Lung (tissue), 12 donors: Measurements from ENCODE around the gene IGFALS. TPM values are rescaled to one million over a fixed set of nuclear protein-coding genes. Genes with fewer than 3 reads are reported as not detected.

Source experiments
- ATAC-seq: fragments of 200-7000 bp; cut with Tn5 transposase; one replicate; pipeline ENCODE4 v1.9.1; 2020; ENCODE audit warnings: moderate number of reproducible peaks; ENCODE audit not compliant: insufficient read depth, low FRiP score
- DNase-seq, 3 donors: peaks; one replicate each; pipeline ENCODE4 v3.0.0-alpha.2; 2013 to 2017
- H3K27ac ChIP-seq, 2 donors: one replicate each; pipeline ENCODE4 v1.5.1; 2013; ENCODE audit warnings: mild to moderate bottlenecking in 2 of 2, moderate library complexity in 2 of 2, control low read depth in 1 of 2, inconsistent platforms in 1 of 2, low read depth in 1 of 2, low read length in 1 of 2
- H3K27me3 ChIP-seq, 3 donors: one replicate each; pipeline ENCODE4 v1.5.1; 2013; ENCODE audit warnings: low read length in 2 of 3; ENCODE audit not compliant: control insufficient read depth in 3 of 3, insufficient read depth in 3 of 3
- H3K36me3 ChIP-seq, 4 donors: one replicate each; pipeline ENCODE4 v1.5.1; 2013; ENCODE audit warnings: low read length in 4 of 4, mild to moderate bottlenecking in 1 of 4, moderate library complexity in 1 of 4; ENCODE audit not compliant: control insufficient read depth in 4 of 4, insufficient read depth in 4 of 4
- H3K4me1 ChIP-seq, 5 donors: one replicate each; pipeline ENCODE4 v1.5.1; 2013; ENCODE audit warnings: low read length in 5 of 5, mild to moderate bottlenecking in 2 of 5, moderate library complexity in 1 of 5; ENCODE audit not compliant: control insufficient read depth in 5 of 5, insufficient read depth in 5 of 5
- H3K4me3 ChIP-seq: one replicate; pipeline ENCODE4 v1.5.1; 2013; ENCODE audit warnings: mild to moderate bottlenecking, control low read depth, moderate library complexity
- H3K9ac ChIP-seq, 2 donors: one replicate each; pipeline ENCODE4 v1.5.1; 2013; ENCODE audit warnings: low read length in 2 of 2, control low read depth in 1 of 2; ENCODE audit not compliant: insufficient read depth in 1 of 2
- H3K9me3 ChIP-seq, 4 donors: one replicate each; pipeline ENCODE4 v1.5.1; 2013; ENCODE audit warnings: low read length in 3 of 4, mild to moderate bottlenecking in 1 of 4, moderate library complexity in 1 of 4; ENCODE audit not compliant: control insufficient read depth in 4 of 4, insufficient read depth in 3 of 4
- CTCF ChIP-seq: IDR thresholded peaks from 2 replicates; pipeline ENCODE4 v1.5.1; 2012; ENCODE audit warnings: mild to moderate bottlenecking; ENCODE audit errors: control extremely low read depth, extremely low read depth
- WGBS, 2 donors: extraction: QIAGEN DNeasy Blood & Tissue Kit; methylation state at CpG; one replicate each; pipeline ENCODE4 v1.1.7; 2013; 5-methylcytosine and 5-hydroxymethylcytosine counted together
- polyA plus RNA-seq, 2 donors: library from polyadenylated mRNA; stranded (reverse); fragments of 200-250 nt; gene quantifications; one replicate each; pipeline ENCODE4 v1.2.1, GENCODE V29; 2013
- total RNA-seq, 2 donors: library from RNA; depleted of rRNA in 1 of 2; stranded (reverse); fragments of >200 nt in 1 of 2; gene quantifications; one replicate each; pipeline ENCODE4 v1.2.1, GENCODE V29; 2014 to 2021
- donor health status: control.
- donor health status: control.
- donor health status: Bipolar disorder and iron deficiency.
- donor health status: healthy.
- donor health status: DM: yes; HTN: yes; CAD: no.

IGFALS gene
- total and polyA plus RNA-seq, 4 donors = 1.2 to 4.4 (median 1.5) TPM

DNA sequence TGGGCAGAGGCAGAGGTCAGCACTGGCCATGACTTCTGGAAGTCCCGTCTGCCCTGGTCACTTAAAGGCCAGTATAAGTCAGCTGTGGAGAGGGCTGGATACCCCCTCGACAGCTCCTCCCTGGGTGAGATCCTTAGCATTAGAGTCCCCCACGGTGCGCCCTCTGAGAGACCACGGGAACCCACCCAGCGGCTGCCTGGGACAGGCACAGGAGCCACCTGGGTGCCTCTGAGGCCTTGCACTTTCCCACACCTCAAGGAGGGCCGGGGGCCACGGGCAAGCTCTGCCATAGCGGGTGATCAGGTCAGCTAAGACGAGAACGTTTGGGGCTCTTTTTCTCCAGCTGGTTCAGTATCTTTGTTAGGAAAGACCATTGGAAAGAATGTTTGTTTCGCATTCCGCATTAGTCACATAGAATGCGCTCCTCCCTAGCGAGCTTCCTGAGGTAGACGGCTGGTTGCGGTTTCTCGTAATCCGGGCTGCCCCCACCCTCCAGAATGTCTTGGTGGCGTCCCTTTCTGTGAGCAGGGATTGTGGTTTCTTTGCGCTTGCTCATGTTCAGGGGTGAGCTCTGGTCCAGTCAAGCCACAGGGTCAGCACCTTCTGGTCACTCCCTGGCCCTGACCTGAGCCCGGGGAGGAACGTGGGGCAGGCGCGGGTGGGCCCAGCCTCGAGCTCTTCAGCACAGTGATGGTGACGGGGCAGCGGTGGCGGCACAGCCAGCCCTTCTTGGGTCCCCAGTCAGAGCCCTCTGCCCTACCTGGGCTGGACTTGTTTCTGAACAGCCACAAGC is 47.4 kb downstream of the IGFALS start:
- Histone ChIP-seq H3K36me3 (peaks cover 7 to 71% (median 17%) of the 10 kb centered on the region in 4 donors), H3K27ac (no peak overlapping the region), H3K4me3 (no peak overlapping the region), H3K9ac (no peak overlapping the region), H3K4me1 (no peaks in the 10 kb centered on the region), H3K27me3 (no peaks in the 10 kb centered on the region), H3K9me3 (no peaks in the 10 kb centered on the region)
- ATAC-seq = no peak
- DNase-seq = no peak
- TF ChIP-seq CTCF = no peak
- WGBS, 2 donors = 95% methylated on average over 29 of the region's 29 CpGs

- H3K9me3 ChIP-seq = no peaks in the 10 kb centered on the region
- H3K4me1 ChIP-seq = no peaks in the 10 kb centered on the region
- no peak overlapping the region for H3K27ac ChIP-seq
- TF ChIP-seq CTCF = no peak
- DNase-seq (no peak), ATAC-seq (no peak)
- 92 to 94% methylated on average over 25 of the region's 25 CpGs for WGBS, 2 donors
- no peak overlapping the region for H3K9ac ChIP-seq
- peaks cover 7 to 74% (median 18%) of the 10 kb centered on the region in 4 donors for H3K36me3 ChIP-seq
- H3K27me3 ChIP-seq = no peaks in the 10 kb centered on the region
- no peak overlapping the region for H3K4me3 ChIP-seq
These were observed 48.2 kb downstream of the IGFALS start for GRCh38 chr16:1745181-1745899.

DNA sequence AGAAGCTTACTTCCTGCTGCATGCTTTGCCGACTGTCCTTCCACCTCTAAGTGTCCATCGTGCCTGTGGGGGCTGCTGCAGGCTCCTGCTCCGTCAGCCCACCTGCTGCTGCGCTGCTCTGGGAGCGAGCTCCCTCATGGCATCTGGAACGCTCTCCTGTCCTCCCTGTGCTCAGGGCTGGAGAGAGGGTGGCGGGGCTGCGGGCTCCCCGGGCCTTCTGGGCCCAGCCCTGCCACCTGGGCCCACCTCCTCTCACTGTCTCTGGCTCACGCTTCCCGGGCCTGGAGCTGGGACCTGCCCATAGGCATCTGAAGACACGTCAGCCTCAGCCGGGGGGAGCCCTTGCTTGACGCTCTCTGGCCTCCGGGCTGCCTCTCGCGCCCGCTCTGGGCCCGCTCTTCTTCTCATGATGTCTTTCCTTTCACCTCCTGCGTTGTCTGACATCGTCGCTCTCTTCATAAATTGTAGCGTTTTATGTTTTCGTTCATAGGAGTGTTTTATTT is 49.1 kb downstream of the IGFALS start:
- Histone ChIP-seq H3K4me3 (no peak overlapping the region), H3K27ac (no peak overlapping the region), H3K9me3 (no peaks in the 10 kb centered on the region), H3K27me3 (no peaks in the 10 kb centered on the region), H3K4me1 (no peaks in the 10 kb centered on the region), H3K9ac (no peak overlapping the region), H3K36me3 (peaks cover 7 to 70% (median 15%) of the 10 kb centered on the region in 4 donors)
- no peak for TF ChIP-seq CTCF
- ATAC-seq (no peak), DNase-seq (no peak)
- WGBS, 2 donors = 91 to 94% methylated on average over 24 of the region's 24 CpGs
